Spleen (tissue), 3 donors: ENCODE results near the gene MXD1.

Experiments
- POLR2A ChIP-seq, 3 donors: fragments of 450-650 bp; IDR thresholded peaks; one replicate each; pipeline ENCODE4 v1.5.1; 2017; ENCODE audit warnings: antibody characterized with exemption in 3 of 3, mild to moderate bottlenecking in 1 of 3
- POLR2AphosphoS5 ChIP-seq, 3 donors: sonication (generic); formaldehyde crosslinking; IDR thresholded peaks; one replicate each; pipeline ENCODE4 v1.5.1; 2017; ENCODE audit warnings: antibody characterized with exemption in 3 of 3

DNA sequence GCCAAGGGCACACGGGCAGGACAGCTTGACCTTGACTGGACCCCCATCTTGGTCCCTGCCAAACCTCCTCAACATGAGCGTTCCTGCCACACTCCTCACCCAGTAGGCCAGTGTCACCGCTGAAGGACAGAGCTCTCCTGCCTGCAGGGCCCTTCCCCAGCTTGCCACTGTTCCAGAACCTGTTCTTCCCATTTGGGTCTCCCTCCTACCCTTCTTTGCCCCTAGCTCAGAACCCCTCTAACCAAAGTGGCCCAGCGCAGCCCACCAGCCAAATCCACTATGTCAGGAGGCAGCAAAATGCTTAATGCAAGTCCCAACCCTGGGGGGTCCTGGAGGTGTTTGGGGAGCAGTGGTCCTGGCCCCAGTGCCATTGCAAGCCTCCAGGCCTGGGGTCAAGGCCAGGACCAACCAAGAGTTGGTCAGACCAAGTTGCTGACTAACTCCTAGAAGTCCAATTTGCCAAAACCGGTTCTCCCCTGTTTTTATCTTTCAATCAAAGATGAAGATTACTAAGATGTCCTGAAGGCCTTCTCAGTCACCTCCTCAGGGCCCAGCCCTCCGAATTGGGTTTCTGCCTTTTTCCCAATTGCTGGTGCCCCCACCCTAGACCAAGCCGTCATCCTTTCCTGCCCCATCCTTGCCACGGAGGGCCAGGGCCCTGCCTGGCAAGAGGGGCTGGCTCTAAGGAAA is 51.0 kb downstream of the MXD1 start:
- TF ChIP-seq POLR2A (IDR thresholded peaks at IDR 0.05) (no peak), POLR2AphosphoS5 (IDR thresholded peaks at IDR 0.05) (no peak)
